ENCODE measurements around the gene TNFRSF11A.
A peak's percentile ranks its signal among the peaks of the same experiment; 100 is the strongest.

Gene TNFRSF11A

GRCh38 chr18:62330650-62331049 lies 5.5 kb downstream of the TNFRSF11A start:
- Mint-ChIP-seq H3K4me1 (peaks cover 72% of the 10 kb centered on the region), H3K9me3 (no peaks in the 10 kb centered on the region), H3K4me3 (peak overlapping the region; percentile 73), H3K36me3 (peaks cover 18% of the 10 kb centered on the region), H3K27ac (peak overlapping the region; percentile 71), H3K27me3 (peaks cover 28% of the 10 kb centered on the region)
- no peak for DNase-seq
- CTCF ChIA-PET, result interaction anchor here (1.6 kb wide), 1 partner anchor 95 kb away, joined by 5 read pairs; no protein-coding TSS in a partner anchor

DNA sequence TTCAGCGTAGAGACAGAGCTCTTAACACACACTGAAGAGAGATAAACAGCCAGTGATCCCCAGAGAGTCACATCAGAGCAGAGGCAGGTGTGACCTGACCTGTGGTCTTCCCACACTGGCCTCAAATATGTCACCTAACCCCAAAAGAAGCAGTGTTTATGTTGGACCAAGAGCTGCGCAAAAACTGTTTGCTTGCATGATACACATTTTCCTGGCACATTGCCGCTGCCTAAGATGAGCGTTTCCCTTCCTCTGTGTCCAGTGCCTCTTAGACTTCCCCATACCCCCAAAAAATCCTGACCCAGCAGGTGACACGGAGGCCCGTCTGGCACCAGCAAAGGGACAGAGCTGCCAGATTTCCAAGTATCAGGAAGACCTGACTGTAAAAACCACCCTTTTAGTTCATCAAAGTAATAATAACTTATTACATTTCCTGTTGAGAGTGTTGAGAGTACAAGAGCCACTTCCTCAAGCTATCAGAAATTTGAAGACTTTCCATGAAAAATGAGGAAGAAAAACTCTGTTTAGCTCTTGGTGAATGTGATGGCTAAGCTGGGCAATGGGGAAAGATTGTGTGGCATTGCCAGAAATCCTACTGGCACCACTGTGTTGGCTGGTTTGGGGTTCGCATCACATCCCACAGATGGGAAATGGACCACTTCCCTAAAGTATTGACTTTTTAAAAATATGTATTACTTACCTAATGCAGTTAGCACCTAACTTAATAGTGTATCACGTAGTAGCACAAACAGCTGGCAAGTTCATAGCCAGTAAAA lies 6.7 kb downstream of the TNFRSF11A start:
- no peak for DNase-seq
- peaks cover 14% of the 10 kb centered on the region for H3K36me3 Mint-ChIP-seq
- H3K27me3 Mint-ChIP-seq, result peaks cover 20% of the 10 kb centered on the region
- H3K4me3 Mint-ChIP-seq, result no peak overlapping the region
- peaks cover 62% of the 10 kb centered on the region for H3K4me1 Mint-ChIP-seq
- CTCF ChIA-PET, result no interaction called here
- no peaks in the 10 kb centered on the region for H3K9me3 Mint-ChIP-seq
- peak overlapping the region; percentile 26 for H3K27ac Mint-ChIP-seq

DNA sequence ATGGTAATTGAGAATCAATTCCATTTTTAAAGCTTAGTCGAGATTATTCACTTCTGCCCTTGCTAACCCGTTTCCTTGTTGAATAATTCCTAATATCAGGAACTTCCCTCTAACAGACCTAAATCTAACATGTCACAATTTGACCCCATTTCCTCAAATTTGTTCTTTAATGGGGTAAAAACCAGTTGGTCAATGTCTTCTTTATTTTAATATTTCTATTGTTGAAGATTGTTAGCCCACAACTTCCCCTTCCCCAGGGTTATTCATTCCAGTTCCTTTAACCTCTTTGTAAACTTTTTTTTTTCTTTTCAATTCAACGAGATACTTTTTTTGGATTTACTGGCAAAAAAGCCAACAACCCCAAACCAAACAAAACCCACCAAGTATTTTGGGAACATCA lies 7.3 kb downstream of the TNFRSF11A start:
- Mint-ChIP-seq H3K4me1 (peaks cover 57% of the 10 kb centered on the region), H3K9me3 (no peaks in the 10 kb centered on the region)
- CTCF ChIA-PET, result no interaction called here

DNA sequence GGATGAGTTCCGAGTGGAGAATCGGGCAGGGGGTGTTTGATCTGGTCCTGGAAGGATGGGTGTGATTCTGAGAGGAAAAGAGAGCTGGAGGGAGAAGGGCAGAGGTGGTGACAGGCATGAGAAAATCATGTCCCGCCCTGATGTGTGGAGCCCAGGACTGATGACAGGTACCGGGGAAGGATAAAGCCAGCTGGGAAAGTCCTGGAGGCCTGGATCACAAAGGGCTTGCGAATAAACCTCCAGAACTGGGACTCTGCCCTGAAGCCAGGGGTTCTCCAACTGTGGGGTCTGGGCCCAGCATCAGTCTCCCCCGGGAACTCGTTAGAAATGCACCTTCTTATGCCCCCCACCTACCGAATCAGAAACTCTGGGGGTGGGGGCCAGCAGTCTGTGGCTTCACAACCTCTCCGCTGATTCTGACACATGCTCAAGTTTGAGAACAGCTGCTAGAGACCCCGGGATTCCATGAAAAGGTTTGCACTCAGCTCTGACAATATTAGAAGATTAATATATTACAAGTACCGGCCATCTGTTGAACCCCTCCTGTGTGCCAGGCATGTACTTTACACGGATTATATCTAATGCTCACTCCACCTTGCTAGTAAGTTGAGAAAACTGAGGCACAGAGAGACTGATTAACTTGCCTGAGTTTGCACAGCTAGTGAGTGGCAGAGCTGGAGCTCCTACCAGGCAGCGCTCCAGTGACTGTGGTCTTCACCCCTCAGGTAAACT lies 8.0 kb downstream of the TNFRSF11A start:
- H3K4me3 Mint-ChIP-seq, result no peak overlapping the region
- no peaks in the 10 kb centered on the region for H3K9me3 Mint-ChIP-seq
- peaks cover 15% of the 10 kb centered on the region for H3K27me3 Mint-ChIP-seq
- no peak overlapping the region for H3K27ac Mint-ChIP-seq
- DNase-seq, result no peak
- CTCF ChIA-PET, result interaction anchor here (0.7 kb wide), 1 partner anchor 8 kb away, joined by 3 read pairs; the partner anchor contains the start of gene TNFRSF11A
- H3K36me3 Mint-ChIP-seq, result peaks cover 16% of the 10 kb centered on the region
- peaks cover 52% of the 10 kb centered on the region for H3K4me1 Mint-ChIP-seq

More for the DNA sequence above, 7.3 kb downstream of the TNFRSF11A start:
- no peak overlapping the region for H3K4me3 Mint-ChIP-seq
- DNase-seq, result no peak
- H3K27me3 Mint-ChIP-seq, result peaks cover 15% of the 10 kb centered on the region
- no peak overlapping the region for H3K27ac Mint-ChIP-seq
- peaks cover 14% of the 10 kb centered on the region for H3K36me3 Mint-ChIP-seq

DNA sequence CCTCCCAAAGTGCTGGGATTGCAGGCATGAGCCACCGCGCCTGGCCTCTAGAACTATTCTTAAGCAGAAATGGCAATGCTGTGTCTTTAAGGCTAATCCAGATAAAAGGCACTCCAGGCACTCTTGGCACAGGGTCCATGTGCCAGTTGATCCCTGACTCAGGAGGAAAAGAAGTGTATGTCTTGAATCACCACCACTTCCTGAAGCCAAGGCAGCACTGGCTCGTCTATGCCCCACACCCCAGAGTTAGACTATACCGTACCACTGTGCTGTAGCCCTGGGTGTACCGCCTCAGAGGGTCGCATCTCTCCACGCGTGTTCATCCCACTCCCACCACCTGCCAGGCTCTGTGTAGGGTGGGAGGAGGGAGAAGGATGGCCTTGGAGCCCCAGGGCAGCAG lies 9.0 kb downstream of the TNFRSF11A start:
- Mint-ChIP-seq H3K27ac (no peak overlapping the region), H3K27me3 (peaks cover 18% of the 10 kb centered on the region), H3K36me3 (peaks cover 16% of the 10 kb centered on the region), H3K9me3 (no peaks in the 10 kb centered on the region), H3K4me3 (no peak overlapping the region), H3K4me1 (peaks cover 48% of the 10 kb centered on the region)
- CTCF ChIA-PET, result no interaction called here
- DNase-seq, result no peak

DNA sequence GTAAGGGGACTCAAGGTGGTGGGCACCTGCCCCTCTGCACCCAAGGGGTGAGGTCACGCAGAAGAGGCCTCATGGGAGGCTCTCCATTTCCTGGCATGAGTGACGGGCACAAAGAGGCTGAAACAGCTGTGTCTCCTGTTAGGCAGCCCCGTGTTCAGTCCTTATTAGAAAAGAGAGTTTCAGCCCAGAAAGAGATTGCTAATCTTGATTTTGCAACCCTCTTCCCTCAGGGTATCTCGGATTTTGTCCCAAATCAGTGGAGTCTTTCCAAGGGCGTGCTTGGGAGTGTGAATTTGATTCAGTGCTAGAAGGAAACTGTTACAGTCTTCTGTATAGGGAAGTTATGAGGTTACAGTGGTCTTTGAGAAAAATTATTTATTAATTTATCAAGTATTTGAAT lies 10.4 kb downstream of the TNFRSF11A start:
- H3K36me3 Mint-ChIP-seq, result peaks cover 12% of the 10 kb centered on the region
- no peak for DNase-seq
- no peaks in the 10 kb centered on the region for H3K9me3 Mint-ChIP-seq
- no peak overlapping the region for H3K4me3 Mint-ChIP-seq
- H3K27ac Mint-ChIP-seq, result no peak overlapping the region
- CTCF ChIA-PET, result interaction anchor here (0.9 kb wide), 1 partner anchor 86 kb away, joined by 3 read pairs; no protein-coding TSS in a partner anchor
- peaks cover 43% of the 10 kb centered on the region for H3K4me1 Mint-ChIP-seq
- H3K27me3 Mint-ChIP-seq, result peaks cover 10% of the 10 kb centered on the region

DNA sequence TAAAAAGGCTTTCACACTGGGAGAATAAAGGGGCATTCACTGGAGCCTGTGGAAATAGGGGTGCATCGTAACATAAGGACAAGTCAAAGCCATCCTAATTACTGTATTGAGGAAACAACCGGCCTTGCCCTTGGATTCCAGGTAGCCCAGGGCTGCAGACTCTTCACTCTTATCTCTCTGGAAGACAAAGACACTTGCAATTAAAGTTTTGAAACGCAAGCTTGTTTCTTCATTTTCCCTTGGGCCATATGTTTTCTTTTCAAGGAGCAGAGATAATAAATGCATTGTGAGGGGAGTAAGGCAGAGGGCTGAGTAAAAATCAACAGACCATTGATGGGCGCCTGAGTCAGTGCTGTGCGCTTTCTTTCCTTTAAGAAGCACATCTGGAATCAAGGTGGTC lies 11.5 kb downstream of the TNFRSF11A start:
- no peak overlapping the region for H3K4me3 Mint-ChIP-seq
- CTCF ChIA-PET, result no interaction called here
- H3K9me3 Mint-ChIP-seq, result no peaks in the 10 kb centered on the region
- no peak overlapping the region for H3K27ac Mint-ChIP-seq
- H3K27me3 Mint-ChIP-seq, result peaks cover 10% of the 10 kb centered on the region
- peaks cover 7% of the 10 kb centered on the region for H3K36me3 Mint-ChIP-seq
- peaks cover 33% of the 10 kb centered on the region for H3K4me1 Mint-ChIP-seq
- DNase-seq, result no peak

DNA sequence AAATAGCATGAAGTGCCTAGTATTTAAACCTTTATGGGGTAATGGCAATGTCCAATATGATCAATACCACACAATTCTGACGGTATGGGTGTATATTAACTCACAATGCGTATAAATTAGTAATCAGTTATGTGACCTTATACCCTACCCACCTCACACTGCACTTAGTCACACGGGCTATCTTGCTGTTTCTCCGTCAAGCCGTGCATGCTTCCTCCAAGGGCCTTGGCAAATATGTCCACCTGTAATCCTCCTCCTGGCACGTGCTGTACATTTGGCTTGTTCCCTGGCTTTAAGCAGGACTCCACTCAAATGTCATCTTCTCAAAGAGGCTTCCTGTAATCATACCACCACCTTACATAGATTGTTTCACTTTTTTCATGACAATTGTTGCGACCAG lies 12.2 kb downstream of the TNFRSF11A start:
- no peak overlapping the region for H3K27ac Mint-ChIP-seq
- no peak overlapping the region for H3K4me3 Mint-ChIP-seq
- H3K9me3 Mint-ChIP-seq, result no peaks in the 10 kb centered on the region
- H3K27me3 Mint-ChIP-seq, result peaks cover 10% of the 10 kb centered on the region
- H3K36me3 Mint-ChIP-seq, result peaks cover 7% of the 10 kb centered on the region
- no peak for DNase-seq
- CTCF ChIA-PET, result interaction anchor here (1.7 kb wide), 1 partner anchor 8 kb away, joined by 4 read pairs; no protein-coding TSS in a partner anchor
- peaks cover 26% of the 10 kb centered on the region for H3K4me1 Mint-ChIP-seq

- Mint-ChIP-seq H3K4me3 (no peak overlapping the region), H3K27me3 (peaks cover 4% of the 10 kb centered on the region), H3K4me1 (peaks cover 20% of the 10 kb centered on the region), H3K27ac (no peak overlapping the region), H3K9me3 (no peaks in the 10 kb centered on the region), H3K36me3 (peaks cover 1% of the 10 kb centered on the region)
- CTCF ChIA-PET, result interaction anchor here (1.7 kb wide), 1 partner anchor 10 kb away, joined by 4 read pairs; no protein-coding TSS in a partner anchor
- no peak for DNase-seq
These were observed 13.5 kb downstream of the TNFRSF11A start for GRCh38 chr18:62338446-62339105.

DNA sequence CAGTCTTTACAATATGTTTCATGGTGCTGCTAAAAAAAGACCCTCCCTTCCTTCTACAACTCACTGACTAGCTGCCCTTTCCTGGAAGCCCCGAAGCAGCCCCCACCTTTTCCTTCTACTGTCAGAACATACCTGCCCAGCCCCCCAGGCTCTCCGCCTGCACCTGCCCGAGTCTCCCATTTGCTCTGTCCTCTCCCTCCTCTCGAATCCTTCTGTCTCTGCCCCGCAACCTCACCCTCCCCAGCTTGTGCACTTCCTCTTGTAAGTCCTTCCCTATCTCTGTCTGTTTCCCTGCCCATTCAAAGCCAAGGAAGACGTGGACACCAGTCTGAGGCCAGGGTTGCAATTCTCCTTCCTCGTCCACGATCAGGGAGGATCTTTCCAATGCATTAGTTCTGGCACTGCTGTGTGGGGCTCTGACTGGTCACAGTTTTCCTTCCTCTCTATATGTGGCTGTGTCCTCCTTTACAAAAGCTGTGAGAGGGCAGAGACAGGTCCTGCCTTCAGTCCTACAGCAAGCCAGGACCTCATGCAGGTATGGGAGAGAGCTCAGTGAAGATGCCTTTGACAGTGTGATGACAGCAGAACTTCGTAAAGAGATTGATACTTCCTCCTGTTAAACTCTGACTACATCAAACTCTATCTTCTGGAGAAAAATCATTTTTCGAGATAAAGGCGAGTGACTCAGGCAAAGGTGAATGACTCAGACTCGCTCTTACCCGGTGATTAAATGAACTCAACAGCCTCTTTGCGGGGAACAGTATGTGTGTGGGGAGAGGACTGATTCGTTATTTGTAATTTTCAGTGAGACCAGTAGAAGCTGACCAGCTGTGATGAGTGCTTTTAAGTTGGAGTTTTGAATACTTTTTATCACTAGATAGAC lies 14.2 kb downstream of the TNFRSF11A start:
- Mint-ChIP-seq H3K27ac (no peak overlapping the region), H3K4me3 (no peak overlapping the region)

DNA sequence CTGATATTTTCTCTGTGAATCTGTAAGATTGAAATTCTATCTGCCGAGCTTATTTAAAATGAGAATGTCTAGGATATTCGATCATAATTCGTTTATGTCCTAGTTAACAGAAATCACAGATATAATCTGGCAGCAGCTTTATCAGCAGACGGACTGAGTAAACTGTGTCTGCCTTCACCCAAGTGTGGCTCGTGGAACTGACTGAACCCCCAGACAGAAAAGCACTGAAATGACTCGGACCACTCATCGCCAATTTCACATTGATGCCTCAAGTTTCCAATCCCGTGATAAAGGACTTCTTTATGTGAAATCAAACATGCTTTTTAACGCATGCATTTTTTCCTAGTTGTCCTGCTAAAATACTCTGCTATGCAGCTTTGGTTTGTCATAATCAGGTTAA lies 15.9 kb downstream of the TNFRSF11A start:
- Mint-ChIP-seq H3K27ac (no peak overlapping the region), H3K36me3 (peaks cover 1% of the 10 kb centered on the region), H3K4me1 (peaks cover 17% of the 10 kb centered on the region), H3K4me3 (no peak overlapping the region), H3K27me3 (peaks cover 8% of the 10 kb centered on the region), H3K9me3 (no peaks in the 10 kb centered on the region)
- CTCF ChIA-PET, result no interaction called here
- DNase-seq, result no peak

More for the DNA sequence above, 14.2 kb downstream of the TNFRSF11A start:
- H3K4me1 Mint-ChIP-seq, result peaks cover 20% of the 10 kb centered on the region
- no peaks in the 10 kb centered on the region for H3K9me3 Mint-ChIP-seq
- CTCF ChIA-PET, result interaction anchor here (1.7 kb wide), 1 partner anchor 10 kb away, joined by 4 read pairs; no protein-coding TSS in a partner anchor
- H3K36me3 Mint-ChIP-seq, result peaks cover 1% of the 10 kb centered on the region
- peaks cover 4% of the 10 kb centered on the region for H3K27me3 Mint-ChIP-seq
- DNase-seq, result no peak

DNA sequence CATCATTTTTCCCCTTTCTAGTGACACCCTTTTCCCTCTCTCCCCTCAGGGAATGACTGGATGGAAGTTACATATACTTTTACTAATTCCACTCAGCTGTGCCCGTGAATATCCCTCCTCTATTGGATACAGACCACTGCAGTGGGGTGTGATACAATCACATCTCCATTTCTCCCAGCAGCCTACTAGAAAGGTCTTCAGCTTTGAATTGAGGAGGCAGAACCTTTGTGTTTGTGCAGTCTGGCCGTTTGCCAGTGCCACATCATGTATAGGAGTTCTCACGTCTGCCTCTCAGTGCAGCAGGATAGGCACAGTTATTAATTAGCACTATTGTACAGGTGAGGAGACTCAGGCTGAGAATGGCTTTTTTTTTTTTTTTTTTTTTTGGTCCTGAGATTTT lies 16.4 kb downstream of the TNFRSF11A start:
- DNase-seq, result no peak
- CTCF ChIA-PET, result no interaction called here
- peaks cover 1% of the 10 kb centered on the region for H3K36me3 Mint-ChIP-seq
- peaks cover 22% of the 10 kb centered on the region for H3K4me1 Mint-ChIP-seq
- no peak overlapping the region for H3K4me3 Mint-ChIP-seq
- H3K27ac Mint-ChIP-seq, result no peak overlapping the region
- H3K27me3 Mint-ChIP-seq, result peaks cover 11% of the 10 kb centered on the region
- no peaks in the 10 kb centered on the region for H3K9me3 Mint-ChIP-seq

- Mint-ChIP-seq H3K27ac (no peak overlapping the region), H3K9me3 (no peaks in the 10 kb centered on the region), H3K36me3 (no peaks in the 10 kb centered on the region), H3K4me3 (no peak overlapping the region), H3K27me3 (peaks cover 15% of the 10 kb centered on the region), H3K4me1 (peaks cover 32% of the 10 kb centered on the region)
- DNase-seq, result no peak
- CTCF ChIA-PET, result interaction anchor here (1.2 kb wide), 1 partner anchor 16 kb away, joined by 4 read pairs; no protein-coding TSS in a partner anchor
These were observed 17.8 kb downstream of the TNFRSF11A start for GRCh38 chr18:62342884-62343283.

All from activated naive CD4-positive, alpha-beta T cell treated with anti-CD3 and anti-CD28 coated beads, Interleukin-2, amount 10 ng/mL, durations not matched to agents 7 days and 5 days (primary cell).